ENCODE data around the gene ACOX3.

DNA sequence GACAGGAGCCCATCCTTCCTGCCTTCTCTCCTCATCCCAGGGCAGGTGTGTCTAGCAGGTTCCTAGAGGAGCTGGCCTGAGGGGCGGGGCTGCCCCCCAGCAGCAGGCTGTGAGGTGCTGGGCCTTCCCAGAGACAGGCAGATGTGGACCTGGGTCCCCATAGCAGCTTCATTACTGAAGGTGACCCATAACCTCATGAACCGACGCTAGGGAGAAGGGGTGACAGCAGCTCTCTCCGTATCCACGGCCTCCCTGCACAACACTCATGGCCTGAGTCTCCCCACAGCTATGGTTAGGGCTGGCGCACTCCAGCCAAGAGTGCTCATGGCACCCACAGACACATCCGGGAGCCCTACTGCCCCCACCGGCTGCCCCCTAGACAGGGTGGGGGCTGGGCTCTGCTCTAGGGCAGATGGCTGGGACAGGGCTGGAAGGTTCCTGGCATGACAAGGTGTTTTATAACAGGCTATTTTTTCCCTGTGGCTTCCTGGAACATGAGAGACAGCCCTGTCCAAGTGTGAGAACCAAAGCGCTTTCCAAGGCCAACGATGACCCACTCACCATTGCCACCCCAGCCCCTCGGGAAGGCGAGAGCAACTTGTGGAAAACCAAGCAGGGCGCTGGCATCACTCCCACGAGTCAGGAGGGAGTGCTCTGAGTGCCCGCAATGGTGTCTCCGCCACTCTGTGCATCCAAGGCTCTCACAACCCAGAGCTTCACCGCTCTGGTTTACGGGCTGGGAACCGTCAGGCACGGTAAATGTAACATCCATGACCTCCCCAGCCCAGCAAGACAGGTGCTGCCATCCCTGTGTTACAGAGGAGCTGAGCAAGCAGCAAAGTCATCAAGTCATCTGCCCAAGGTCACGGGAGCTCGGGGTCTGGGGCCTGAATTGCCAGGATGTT lies 59.8 kb downstream of the ACOX3 start:
- TF ChIP-seq POLR2A (IDR thresholded peaks at IDR 0.05) = no peak
- TF ChIP-seq, protein P1, sequence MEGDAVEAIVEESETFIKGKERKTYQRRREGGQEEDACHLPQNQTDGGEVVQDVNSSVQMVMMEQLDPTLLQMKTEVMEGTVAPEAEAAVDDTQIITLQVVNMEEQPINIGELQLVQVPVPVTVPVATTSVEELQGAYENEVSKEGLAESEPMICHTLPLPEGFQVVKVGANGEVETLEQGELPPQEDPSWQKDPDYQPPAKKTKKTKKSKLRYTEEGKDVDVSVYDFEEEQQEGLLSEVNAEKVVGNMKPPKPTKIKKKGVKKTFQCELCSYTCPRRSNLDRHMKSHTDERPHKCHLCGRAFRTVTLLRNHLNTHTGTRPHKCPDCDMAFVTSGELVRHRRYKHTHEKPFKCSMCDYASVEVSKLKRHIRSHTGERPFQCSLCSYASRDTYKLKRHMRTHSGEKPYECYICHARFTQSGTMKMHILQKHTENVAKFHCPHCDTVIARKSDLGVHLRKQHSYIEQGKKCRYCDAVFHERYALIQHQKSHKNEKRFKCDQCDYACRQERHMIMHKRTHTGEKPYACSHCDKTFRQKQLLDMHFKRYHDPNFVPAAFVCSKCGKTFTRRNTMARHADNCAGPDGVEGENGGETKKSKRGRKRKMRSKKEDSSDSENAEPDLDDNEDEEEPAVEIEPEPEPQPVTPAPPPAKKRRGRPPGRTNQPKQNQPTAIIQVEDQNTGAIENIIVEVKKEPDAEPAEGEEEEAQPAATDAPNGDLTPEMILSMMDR (IDR thresholded peaks at IDR 0.05) = no peak
